CD4-positive, alpha-beta T cell treated with Interleukin-10 for 1 hour (primary cell): ENCODE measurements around the gene NFAM1.

Source experiments
- DNase-seq: peaks from one replicate; pipeline ENCODE4 v3.0.0-alpha.2; 2020

The NFAM1 gene

DNA sequence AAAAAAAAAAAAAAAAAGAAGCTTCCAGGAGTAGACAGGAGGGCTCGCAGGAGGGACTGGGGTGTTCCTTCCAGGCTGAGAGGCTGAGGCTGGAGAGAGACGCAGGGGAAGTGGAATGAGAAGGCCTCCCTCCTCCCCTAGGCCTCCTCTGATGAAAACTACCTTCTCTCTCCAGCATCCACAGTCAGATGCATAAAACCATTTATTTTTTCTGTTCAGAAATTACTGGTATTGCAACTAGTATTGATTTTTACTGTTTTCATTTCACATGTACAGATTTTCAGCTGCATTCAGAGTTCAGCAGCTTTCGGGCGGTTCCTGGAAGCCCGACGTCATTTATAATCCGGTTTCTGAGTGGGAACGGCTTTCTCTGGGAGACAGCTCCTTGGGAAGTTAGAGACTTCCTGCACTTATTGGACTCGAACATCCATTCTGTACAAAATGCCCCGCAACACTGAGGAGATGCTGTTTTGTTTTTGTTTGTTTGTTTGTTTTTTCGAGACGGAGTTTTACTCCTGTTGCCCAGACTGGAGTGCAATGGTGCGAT lies 6.9 kb upstream of the NFAM1 start:
- DNase-seq, result no peak

GRCh38 chr22:42438293-42438650 lies 6.1 kb upstream of the NFAM1 start:
- no peak for DNase-seq

- DNase-seq, result peak; percentile 89
Observed at GRCh38 chr22:42437488-42438292, 5.5 kb upstream of the NFAM1 start.

GRCh38 chr22:42436404-42436803 lies 4.2 kb upstream of the NFAM1 start:
- DNase-seq, result no peak

DNA sequence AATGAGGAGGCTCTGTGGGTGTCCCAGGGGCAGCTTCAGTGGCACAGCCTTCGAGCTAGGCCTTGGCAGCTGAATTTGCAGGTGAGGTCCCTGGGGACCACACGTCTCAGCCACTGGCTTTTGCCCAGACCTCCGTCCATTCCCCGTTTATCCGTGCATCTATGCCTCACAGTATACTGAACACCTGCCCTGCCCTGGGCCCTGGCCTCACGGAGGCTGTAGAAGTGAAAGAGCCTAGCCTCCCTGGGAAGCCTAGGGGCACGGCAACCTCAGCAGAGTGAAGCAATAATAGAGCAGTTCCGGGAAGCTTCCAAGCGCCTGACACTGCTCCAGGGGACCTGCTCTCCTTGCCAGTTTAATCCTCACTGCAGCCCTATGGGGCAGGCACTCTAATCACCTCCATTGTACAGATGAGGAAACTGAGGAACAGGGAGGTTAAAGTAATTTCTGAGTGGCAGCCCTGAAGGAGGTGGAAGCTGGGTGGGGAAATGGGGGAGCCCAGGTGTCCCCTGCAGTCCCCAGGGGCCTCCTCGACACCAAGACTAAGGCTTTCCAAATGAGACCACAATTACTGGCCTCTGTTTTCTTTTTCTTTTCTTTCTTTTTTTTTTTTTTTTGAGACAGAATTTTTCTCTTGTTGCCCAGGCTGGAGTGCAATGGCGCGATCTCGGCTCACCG lies 2.7 kb upstream of the NFAM1 start:
- no peak for DNase-seq

- DNase-seq, result no peak
Observed at GRCh38 chr22:42433754-42434682, 1.8 kb upstream of the NFAM1 start.

GRCh38 chr22:42432818-42433217 lies 615 bp upstream of the NFAM1 start:
- no peak for DNase-seq

DNA sequence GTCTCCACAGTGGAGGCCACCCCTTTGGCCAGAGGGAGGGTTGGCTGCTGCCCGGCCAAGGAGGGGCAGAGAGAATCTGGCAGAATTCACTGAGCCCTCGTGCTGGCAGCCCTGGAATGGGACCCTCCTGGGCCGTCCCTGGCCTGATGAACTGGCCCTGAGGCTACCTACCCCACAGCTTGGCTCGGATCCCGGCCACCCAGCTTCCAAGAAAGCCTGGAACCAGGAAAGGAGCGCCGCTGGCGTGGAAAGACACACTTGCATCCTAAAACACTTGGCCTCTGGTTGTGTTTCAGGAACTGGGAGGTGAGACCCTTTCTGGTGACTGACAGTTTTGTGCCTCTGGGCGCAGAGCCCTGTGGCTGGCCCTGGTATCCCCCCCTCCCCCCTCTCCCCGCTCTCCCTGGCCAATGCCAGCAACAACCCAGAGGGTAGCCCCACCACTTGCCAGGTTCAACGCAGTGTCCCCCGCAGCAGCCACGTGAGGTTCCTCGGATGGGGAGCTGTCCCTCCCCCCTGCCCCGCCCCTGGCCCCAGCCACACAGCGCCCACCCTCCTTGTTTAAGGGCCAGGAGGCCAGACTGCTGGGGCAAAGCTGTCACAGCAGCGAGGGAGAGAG lies 693 bp downstream of the NFAM1 start:
- DNase-seq, result no peak

GRCh38 chr22:42430528-42431125 lies 1.6 kb downstream of the NFAM1 start:
- DNase-seq, result no peak

- DNase-seq, result no peak
Observed at GRCh38 chr22:42428760-42429159, 3.4 kb downstream of the NFAM1 start.

DNA sequence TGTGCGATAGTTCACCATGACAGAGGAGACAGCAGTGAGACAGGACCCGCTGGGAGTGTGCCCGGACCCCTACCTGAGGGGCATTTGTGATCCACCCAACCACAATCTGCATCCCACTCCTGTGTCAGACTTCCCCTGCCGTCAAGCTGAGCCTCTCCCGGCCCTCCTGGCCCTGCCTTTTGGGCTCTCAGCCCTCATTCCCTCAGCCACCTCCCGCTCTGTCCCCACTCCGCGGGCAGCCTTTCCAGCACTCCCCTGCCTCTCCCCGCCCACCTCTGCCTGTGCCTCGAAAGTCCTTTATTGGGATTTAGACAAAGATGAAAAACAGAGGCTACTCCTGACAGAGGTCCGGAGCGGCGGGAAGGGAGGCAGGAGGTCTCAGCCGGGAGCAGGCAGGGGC lies 4.2 kb downstream of the NFAM1 start:
- no peak for DNase-seq

GRCh38 chr22:42427167-42427566 lies 5.0 kb downstream of the NFAM1 start:
- no peak for DNase-seq

- no peak for DNase-seq
Observed at GRCh38 chr22:42425989-42426355, 6.2 kb downstream of the NFAM1 start.

DNA sequence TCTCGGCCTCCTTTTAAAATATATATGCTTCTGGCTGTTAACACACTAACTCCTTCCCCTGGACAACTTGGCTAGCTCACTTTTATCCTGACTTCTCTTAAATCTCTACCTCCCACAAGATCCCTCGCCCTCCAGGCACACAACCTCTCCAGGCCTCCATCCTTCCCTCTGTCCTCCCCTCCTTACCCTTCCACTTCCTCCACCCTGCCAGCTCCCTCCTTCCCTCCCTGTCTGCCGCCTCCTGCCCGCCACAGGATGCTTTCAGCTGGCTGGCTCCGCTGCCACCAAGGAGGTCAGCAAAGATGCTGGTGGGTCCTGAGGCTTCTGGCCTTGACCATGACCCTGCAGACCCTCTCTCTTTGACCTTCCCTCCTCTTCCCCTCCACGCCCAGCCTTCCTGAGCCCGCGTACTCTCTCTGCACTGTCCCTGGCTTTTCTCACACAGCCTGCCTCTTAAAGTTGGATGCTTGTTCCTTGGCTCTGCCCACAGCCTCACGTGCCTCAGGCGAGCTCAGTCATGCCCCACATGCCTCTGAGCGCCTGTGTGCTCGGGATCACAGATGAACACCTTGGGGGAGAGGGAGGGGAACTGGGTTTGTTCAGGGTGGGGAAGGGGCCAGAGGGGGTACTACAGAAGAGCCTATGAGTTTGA lies 6.7 kb downstream of the NFAM1 start:
- DNase-seq, result no peak

DNA sequence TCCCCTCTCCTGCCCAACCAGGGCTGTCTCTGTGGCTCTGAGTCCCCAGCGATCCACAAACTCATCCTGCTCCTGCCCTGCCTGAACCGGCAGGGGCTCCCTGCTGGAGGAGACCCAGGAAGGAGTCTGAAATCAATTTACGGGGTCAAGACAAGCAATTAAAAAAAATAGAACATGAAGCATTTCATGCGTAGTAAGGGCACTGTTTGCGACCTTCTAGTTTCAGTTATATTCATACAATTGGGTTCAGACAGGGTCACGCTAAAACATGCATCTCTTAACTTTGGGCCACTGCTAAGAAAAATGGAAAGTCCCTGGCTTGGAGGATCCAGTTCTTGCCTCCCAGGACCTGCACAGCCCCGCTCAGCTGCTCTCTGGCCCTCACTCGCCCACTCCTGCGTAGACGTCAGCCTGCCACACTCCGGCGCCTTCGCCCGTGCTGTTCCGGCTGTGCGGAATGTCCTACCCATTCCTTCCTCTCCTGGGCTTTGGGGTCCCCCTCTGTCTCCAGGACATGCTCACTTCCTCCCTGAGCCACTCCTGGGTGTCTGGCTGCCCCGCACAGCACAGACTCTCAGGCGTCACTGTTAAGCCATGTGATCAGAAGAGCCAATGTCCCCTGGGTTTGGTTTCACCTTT lies 12.8 kb downstream of the NFAM1 start:
- no peak for DNase-seq

DNA sequence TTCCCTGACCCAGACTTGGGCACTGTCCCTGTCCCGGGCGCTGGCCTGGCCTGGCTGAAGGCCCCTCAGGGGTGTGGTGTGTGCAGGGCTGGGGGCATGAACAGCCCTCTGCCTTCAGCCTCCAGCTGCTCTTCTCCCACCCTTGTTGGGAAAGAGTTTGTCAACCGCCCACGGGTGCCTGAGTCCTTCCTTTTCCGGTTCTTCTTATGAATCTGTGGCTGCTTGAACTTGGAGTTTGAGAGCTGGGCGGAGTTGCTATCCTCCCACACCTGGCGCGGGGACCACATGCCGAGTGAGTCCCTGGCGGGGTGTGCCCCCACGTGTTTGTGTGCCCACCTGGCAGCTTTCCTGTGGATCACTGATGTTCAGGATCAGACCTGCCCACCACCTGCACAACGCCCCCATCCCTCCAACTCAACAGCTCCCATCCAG lies 13.4 kb downstream of the NFAM1 start:
- DNase-seq, result no peak

DNA sequence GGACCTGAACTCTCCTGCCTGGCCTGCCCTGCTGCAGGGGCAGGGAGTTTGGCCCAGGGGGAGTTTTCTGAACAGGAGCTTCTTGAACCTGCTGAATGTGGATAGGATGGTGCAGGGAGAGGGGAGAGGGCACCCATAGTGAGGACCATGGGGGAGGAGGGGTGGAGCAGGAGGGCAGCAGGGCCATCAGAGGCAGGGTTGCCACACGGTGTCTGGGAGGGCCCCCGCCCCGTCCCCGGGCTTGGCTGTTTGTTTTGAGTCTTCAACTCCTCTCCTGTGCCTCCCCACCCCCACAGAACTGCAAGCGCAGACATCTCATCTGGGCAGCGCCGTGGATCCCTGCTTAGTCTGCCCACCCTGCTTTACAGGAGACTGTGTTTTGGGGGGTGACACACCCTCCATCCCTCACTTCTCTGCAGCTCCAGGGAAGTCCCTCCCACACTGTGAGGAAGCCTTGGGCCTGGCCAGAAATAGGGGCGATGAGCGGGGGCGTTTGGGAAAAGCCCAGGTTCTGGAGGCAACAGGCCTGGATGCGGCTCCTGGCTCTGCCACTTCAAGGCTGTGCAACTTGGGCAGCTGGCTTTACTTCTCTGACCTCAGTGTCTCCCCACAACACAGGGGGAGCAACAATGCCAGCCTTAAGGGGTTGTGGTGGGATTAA lies 14.4 kb downstream of the NFAM1 start:
- no peak for DNase-seq

- DNase-seq, result no peak
Observed at GRCh38 chr22:42416671-42417230, 15.5 kb downstream of the NFAM1 start.

GRCh38 chr22:42414565-42415303 lies 17.5 kb downstream of the NFAM1 start:
- no peak for DNase-seq

DNA sequence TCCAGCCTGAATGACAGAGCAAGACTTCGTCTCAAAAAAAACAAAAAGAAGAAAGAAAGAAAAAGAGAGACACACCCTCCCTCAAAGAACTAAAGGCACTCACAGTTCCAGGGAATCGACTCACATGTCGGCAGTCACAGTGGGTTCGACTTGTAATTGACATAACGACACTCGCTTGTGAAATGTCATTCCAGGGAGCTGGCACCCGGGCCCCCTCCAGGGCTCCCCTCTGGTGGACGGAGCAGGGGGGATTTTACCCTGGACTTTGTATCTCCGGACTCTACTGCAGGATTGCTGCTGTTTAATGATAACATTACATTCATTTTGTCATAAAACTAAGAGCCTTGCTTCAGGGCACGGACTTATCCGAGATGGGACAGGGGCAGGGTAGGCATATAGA lies 18.2 kb downstream of the NFAM1 start:
- DNase-seq, result no peak
